Tongue (tissue), 2 donors: ENCODE measurements around the gene BRME1. TPM values are rescaled to one million over a fixed set of nuclear protein-coding genes. Genes with fewer than 3 reads are reported as not detected.
"Not testable (repeated sequence)": the region's sequence is repeated elsewhere in the genome, so short reads cannot be mapped to it uniquely, and the experiment has no call there.

Experiments used
- DNase-seq: peaks from one replicate; pipeline ENCODE4 v3.0.0-alpha.2; 2015
- total RNA-seq: library from RNA; depleted of rRNA; stranded (reverse); fragments of >200 nt; gene quantifications from one replicate; pipeline ENCODE4 v1.2.3, GENCODE V29; 2014

The BRME1 gene
- total RNA-seq, 1 donor from 2014 or later = 3.1 TPM

- DNase-seq = peak; percentile 57
Observed at GRCh38 chr19:13865571-13866462, 40.1 kb downstream of the BRME1 start.

GRCh38 chr19:13864667-13865570, 41.0 kb downstream of the BRME1 start:
- DNase-seq = no peak

GRCh38 chr19:13864046-13864666, 41.8 kb downstream of the BRME1 start:
- no peak for DNase-seq

GRCh38 chr19:13861714-13862531, 44.0 kb downstream of the BRME1 start:
- DNase-seq = peak; percentile 97

- peak; percentile 31 for DNase-seq
Observed at GRCh38 chr19:13861392-13861713, 44.6 kb downstream of the BRME1 start.

GRCh38 chr19:13860679-13861391, 45.1 kb downstream of the BRME1 start:
- DNase-seq = no peak

GRCh38 chr19:13859361-13859880, 46.5 kb downstream of the BRME1 start:
- DNase-seq = peak; percentile 3

- no peak for DNase-seq
Observed at GRCh38 chr19:13856497-13856896, 49.4 kb downstream of the BRME1 start.

GRCh38 chr19:13852171-13852707, 53.7 kb downstream of the BRME1 start:
- DNase-seq = not testable (repeated sequence)

GRCh38 chr19:13851734-13852114, 54.2 kb downstream of the BRME1 start:
- DNase-seq = not testable (repeated sequence)

GRCh38 chr19:13850910-13851733, 54.8 kb downstream of the BRME1 start:
- peak; percentile 97 for DNase-seq

GRCh38 chr19:13849991-13850909, 55.7 kb downstream of the BRME1 start:
- DNase-seq = peak; percentile 92

- DNase-seq = peak; percentile 31
Observed at GRCh38 chr19:13848798-13849676, 56.9 kb downstream of the BRME1 start.

GRCh38 chr19:13848340-13848677, 57.6 kb downstream of the BRME1 start:
- DNase-seq = no peak

- peak; percentile 98 for DNase-seq
Observed at GRCh38 chr19:13847407-13848339, 58.2 kb downstream of the BRME1 start.
